ENCODE data around the gene PPP1R36. TPM values are rescaled to one million over a fixed set of nuclear protein-coding genes. Genes with fewer than 3 reads are reported as not detected.

Gene PPP1R36
- total and polyA plus RNA-seq, 2 of the 13 experiments (the other 11 are each of a cell fraction or from before 2014, with no cell fraction given): 0.11 to 0.17 TPM

- TF ChIP-seq MLX (CRISPR knock-in tag; IDR thresholded peaks at IDR 0.05) (0 out of 2 replicates have a peak, but pooled peaks have one; percentile 44), NONO (IDR thresholded peaks at IDR 0.05) (no peak), NONO (CRISPR knock-in tag; conservative IDR thresholded peaks at IDR 0.05) (peak; percentile 83), ETV5 (CRISPR knock-in tag; IDR thresholded peaks at IDR 0.05; ENCODE audit: borderline replicate concordance) (0 out of 2 replicates have a peak, but pooled peaks have one; percentile 12), ZNF740 (CRISPR knock-in tag; IDR thresholded peaks at IDR 0.05) (no peak), POLR2G (IDR thresholded peaks at IDR 0.05; ENCODE audit: low read depth, low read length) (peak; percentile 50; the same call in 1 of the 2 replicates), HOXA5 (CRISPR knock-in tag; IDR thresholded peaks at IDR 0.05) (no peak), RBAK (CRISPR knock-in tag; IDR thresholded peaks at IDR 0.05) (no peak), ZNF644 (CRISPR knock-in tag; IDR thresholded peaks at IDR 0.05; ENCODE audit: low read depth) (no peak), RNF2 (conservative IDR thresholded peaks at IDR 0.05; ENCODE audit: low read depth) (0 out of 2 replicates have a peak, but pooled peaks have one; percentile 41), ZNF878 (CRISPR knock-in tag; IDR thresholded peaks at IDR 0.05) (no peak), BORCS8-MEF2B (CRISPR knock-in tag; IDR thresholded peaks at IDR 0.05) (no peak; the same call in 1 of the 2 replicates), SRF (IDR thresholded peaks at IDR 0.05; ENCODE audit: low read depth, low read length) (no peak), HNF1A (IDR thresholded peaks at IDR 0.05; ENCODE audit: low read depth) (no peak), HNF1A (CRISPR knock-in tag; IDR thresholded peaks at IDR 0.05; ENCODE audit: borderline replicate concordance) (peak; percentile 47; the same call in 1 of the 2 replicates), ZNF3 (CRISPR knock-in tag; IDR thresholded peaks at IDR 0.05) (no peak), TAF1 (CRISPR knock-in tag; IDR thresholded peaks at IDR 0.05) (peak; percentile 57; the same call in 1 of the 2 replicates), BHLHE40 (IDR thresholded peaks at IDR 0.05; ENCODE audit: low read length) (peak; percentile 82), ZSCAN31 (CRISPR knock-in tag; IDR thresholded peaks at IDR 0.05; ENCODE audit: low read depth) (0 out of 2 replicates have a peak, but pooled peaks have one; percentile 41), ZNF468 (CRISPR knock-in tag; IDR thresholded peaks at IDR 0.05) (no peak), DRAP1 (CRISPR knock-in tag; IDR thresholded peaks at IDR 0.05) (peak; percentile 57; the same call in 1 of the 2 replicates), ZNF510 (CRISPR knock-in tag; IDR thresholded peaks at IDR 0.05; ENCODE audit: low read depth) (0 out of 2 replicates have a peak, but pooled peaks have one; percentile 44), ZNF614 (CRISPR knock-in tag; IDR thresholded peaks at IDR 0.05; ENCODE audit: borderline replicate concordance) (peak; percentile 64; the same call in 1 of the 2 replicates), ZNF292 (CRISPR knock-in tag; IDR thresholded peaks at IDR 0.05; ENCODE audit: borderline replicate concordance, low read depth) (no peak; the same call in 1 of the 2 replicates)
- TF ChIP-seq, protein P1, sequence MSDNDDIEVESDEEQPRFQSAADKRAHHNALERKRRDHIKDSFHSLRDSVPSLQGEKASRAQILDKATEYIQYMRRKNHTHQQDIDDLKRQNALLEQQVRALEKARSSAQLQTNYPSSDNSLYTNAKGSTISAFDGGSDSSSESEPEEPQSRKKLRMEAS (IDR thresholded peaks at IDR 0.05): peak; percentile 71
These were observed 9.3 kb upstream of the PPP1R36 start, which contains the start of gene HSPA2 (continued) for GRCh38 chr14:64540208-64541202.

Data from HepG2 (cell line).